Measurements from ENCODE around the gene CADM3. TPM values are rescaled to one million over a fixed set of nuclear protein-coding genes. Genes with fewer than 3 reads are reported as not detected.

Gene CADM3
- total and polyA plus RNA-seq, 9 of the 15 experiments (the other 6 are each of a cell fraction or from before 2014, with no cell fraction given), result 0.04 TPM; not detected in 8

GRCh38 chr1:159177272-159177907 is 6.0 kb downstream of the CADM3 start (continued):
- TF ChIP-seq ETS1 (conservative IDR thresholded peaks at IDR 0.05; ENCODE audit: control insufficient read depth, low read depth, low read length) (no peak), TSC22D4 (tag; IDR thresholded peaks at IDR 0.05) (no peak), MYNN (IDR thresholded peaks at IDR 0.05) (no peak), MYNN (CRISPR knock-in tag; IDR thresholded peaks at IDR 0.05) (peak; percentile 82), JUND (IDR thresholded peaks at IDR 0.05; ENCODE audit: borderline replicate concordance, low read depth, low read length) (no peak), JUND (tag; IDR thresholded peaks at IDR 0.05; ENCODE audit: borderline replicate concordance, low read depth, low read length) (peak; percentile 47; the same call in 1 of the 3 replicates), HMGN3 (IDR thresholded peaks at IDR 0.05; ENCODE audit: borderline replicate concordance, extremely low read depth, insufficient read length, low read depth, low read length) (no peak), ZNF133 (CRISPR knock-in tag; IDR thresholded peaks at IDR 0.05) (no peak), SMAD4 (CRISPR knock-in tag; conservative IDR thresholded peaks at IDR 0.05) (peak; percentile 74), THRAP3 (IDR thresholded peaks at IDR 0.05; ENCODE audit: borderline replicate concordance) (no peak), ZNF217 (CRISPR knock-in tag; IDR thresholded peaks at IDR 0.05) (no peak), PRMT5 (CRISPR knock-in tag; IDR thresholded peaks at IDR 0.05) (peak; percentile 98), TCFL5 (CRISPR knock-in tag; conservative IDR thresholded peaks at IDR 0.05) (no peak), ETV1 (tag; conservative IDR thresholded peaks at IDR 0.05; ENCODE audit: low read depth) (no peak), NCOA4 (IDR thresholded peaks at IDR 0.05; ENCODE audit: partially characterized antibody) (no peak), GABPB2 (CRISPR knock-in tag; conservative IDR thresholded peaks at IDR 0.05) (no peak), HDAC1 (IDR thresholded peaks at IDR 0.05) (peak in 1 of 2 experiments; percentile 82; a peak in 2 of 4 replicates), ZNF318 (IDR thresholded peaks at IDR 0.05; ENCODE audit: borderline replicate concordance in 1 of 2, low read depth in 1 of 2) (no peak)
